ENCODE data around the gene CD2AP. TPM values are rescaled to one million over a fixed set of nuclear protein-coding genes. Genes with fewer than 3 reads are reported as not detected.

CD2AP gene
- total and polyA plus RNA-seq, 5 donors = 5.7 to 12.4 (median 10.4) TPM

DNA sequence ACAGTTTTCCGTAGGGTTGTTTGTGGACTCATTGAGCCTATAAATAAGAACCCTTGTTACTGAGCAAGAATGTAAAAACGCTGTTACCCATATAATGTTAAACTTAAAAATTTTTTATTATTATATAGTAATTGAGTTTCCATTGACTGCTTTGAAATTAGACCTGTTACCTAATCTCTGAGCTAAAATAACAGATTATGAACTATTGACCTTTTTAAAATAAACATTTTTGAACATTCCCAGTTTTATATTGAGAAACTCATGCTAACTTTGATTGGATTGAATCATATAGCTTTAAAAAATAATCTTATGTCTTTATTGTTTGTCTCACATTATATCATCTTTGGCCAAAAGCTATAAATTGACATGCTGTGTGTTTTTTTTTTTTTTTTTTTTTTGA lies 95.5 kb downstream of the CD2AP start:
- H3K4me3 ChIP-seq (ENCODE audit: low read length) = no peak overlapping the region
- H3K27ac ChIP-seq (ENCODE audit: low read length) = no peak overlapping the region
- ATAC-seq (no peak), DNase-seq (no peak)
- 69% methylated on average over 2 of the region's 2 CpGs for WGBS
- no peaks in the 10 kb centered on the region for H3K27me3 ChIP-seq (ENCODE audit: control insufficient read depth, insufficient read depth)
- intact Hi-C loops (cut with DNase I) = no loop called here
- H3K4me1 ChIP-seq (ENCODE audit: control insufficient read depth, insufficient read depth, low read length) = no peaks in the 10 kb centered on the region
- H3K9me3 ChIP-seq (ENCODE audit: control insufficient read depth, low read length) = no peaks in the 10 kb centered on the region

DNA sequence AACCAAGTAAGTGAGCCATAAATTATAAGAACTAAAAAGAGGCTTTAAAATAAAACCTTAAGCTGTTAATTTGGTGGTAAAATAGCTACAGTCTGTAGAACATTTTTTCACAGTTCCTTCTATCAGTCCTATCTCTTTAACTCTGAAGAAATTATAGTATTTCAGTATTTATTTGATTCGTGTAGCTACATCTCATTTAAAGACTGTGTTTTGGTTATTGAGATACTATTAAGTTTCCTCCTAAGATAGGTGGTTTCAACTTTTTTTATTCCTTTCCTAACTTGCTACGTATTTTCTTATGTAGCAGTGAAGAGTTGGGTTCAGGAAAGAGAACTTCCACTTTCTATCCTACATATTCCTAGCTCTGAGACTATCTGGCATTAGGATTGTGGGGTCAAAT lies 97.2 kb downstream of the CD2AP start:
- Histone ChIP-seq H3K9me3 (ENCODE audit: control insufficient read depth, low read length) (no peaks in the 10 kb centered on the region), H3K27me3 (ENCODE audit: control insufficient read depth, insufficient read depth) (no peaks in the 10 kb centered on the region), H3K27ac (ENCODE audit: low read length) (no peak overlapping the region), H3K4me1 (ENCODE audit: control insufficient read depth, insufficient read depth, low read length) (no peaks in the 10 kb centered on the region), H3K4me3 (ENCODE audit: low read length) (no peak overlapping the region)
- 97% methylated on average over 2 of the region's 2 CpGs for WGBS
- no peak for ATAC-seq
- intact Hi-C loops (cut with DNase I) = no loop called here
- DNase-seq = no peak

DNA sequence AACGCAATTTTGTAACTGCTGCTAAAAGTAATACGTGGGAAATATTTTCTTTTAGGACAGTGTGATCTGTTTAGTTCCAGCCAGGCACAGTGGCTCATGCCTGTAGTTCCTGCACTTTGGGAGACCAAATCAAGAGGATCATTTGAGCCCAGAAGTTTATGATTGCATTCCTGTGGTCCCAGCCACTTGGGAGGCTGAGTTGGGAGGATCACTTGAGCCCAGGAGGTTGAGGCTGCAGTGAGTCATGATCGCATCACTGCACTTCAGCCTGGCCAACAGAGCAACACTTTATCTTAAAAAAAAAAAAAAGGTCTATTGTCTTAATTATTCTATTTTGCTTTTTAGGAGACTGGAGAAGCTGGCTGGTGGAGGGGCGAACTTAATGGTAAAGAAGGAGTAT lies 101.5 kb downstream of the CD2AP start:
- Histone ChIP-seq H3K9me3 (ENCODE audit: control insufficient read depth, low read length) (no peaks in the 10 kb centered on the region), H3K4me3 (ENCODE audit: low read length) (no peak overlapping the region), H3K4me1 (ENCODE audit: control insufficient read depth, insufficient read depth, low read length) (no peaks in the 10 kb centered on the region), H3K27ac (ENCODE audit: low read length) (no peak overlapping the region), H3K27me3 (ENCODE audit: control insufficient read depth, insufficient read depth) (no peaks in the 10 kb centered on the region)
- DNase-seq (no peak), ATAC-seq (no peak)
- intact Hi-C loops (cut with DNase I) = no loop called here
- 98% methylated on average over 4 of the region's 4 CpGs for WGBS

DNA sequence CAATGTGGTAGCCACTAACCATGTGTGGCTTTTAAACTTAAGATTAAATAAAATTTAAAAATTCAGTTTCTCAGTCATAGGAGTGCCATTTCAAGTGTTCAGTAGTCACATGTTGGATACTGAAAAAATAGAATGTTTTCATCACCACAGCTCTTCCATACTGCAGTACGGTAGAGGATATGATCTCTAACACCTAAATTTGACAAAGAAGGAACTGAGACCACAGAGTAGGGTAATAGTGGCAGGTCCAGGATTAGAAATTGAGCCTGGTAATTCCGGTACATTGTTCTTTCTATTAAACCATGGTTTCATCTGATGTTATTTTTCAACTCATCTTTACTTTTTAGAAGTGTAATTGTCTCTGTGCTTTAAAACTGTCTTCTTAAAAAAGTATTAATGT lies 104.0 kb downstream of the CD2AP start:
- no peaks in the 10 kb centered on the region for H3K4me1 ChIP-seq (ENCODE audit: control insufficient read depth, insufficient read depth, low read length)
- no peaks in the 10 kb centered on the region for H3K9me3 ChIP-seq (ENCODE audit: control insufficient read depth, low read length)
- no peak overlapping the region for H3K4me3 ChIP-seq (ENCODE audit: low read length)
- 64% methylated on average over 2 of the region's 2 CpGs for WGBS
- ATAC-seq (no peak), DNase-seq (no peak)
- intact Hi-C loops (cut with DNase I) = no loop called here
- no peak overlapping the region for H3K27ac ChIP-seq (ENCODE audit: low read length)
- no peaks in the 10 kb centered on the region for H3K27me3 ChIP-seq (ENCODE audit: control insufficient read depth, insufficient read depth)

DNA sequence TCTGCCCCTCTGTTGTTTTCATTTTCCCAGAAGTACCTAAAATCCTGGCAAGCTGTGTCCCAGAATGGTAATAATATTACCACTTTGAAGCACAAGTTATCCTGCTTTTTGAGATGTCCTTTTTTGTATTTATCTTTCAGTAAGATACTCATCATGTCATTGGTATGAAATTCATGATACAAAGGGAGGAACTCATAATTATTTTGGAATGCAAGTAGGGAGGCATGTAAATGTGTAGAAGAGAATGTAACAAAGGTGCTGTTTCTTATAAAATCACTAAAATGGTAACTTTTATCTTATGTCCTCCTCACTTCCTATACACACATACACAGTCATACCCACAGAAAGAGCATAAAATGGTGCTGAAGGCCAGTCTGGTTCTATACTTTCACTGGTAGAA lies 109.9 kb downstream of the CD2AP start:
- no peaks in the 10 kb centered on the region for H3K27me3 ChIP-seq (ENCODE audit: control insufficient read depth, insufficient read depth)
- no peak overlapping the region for H3K27ac ChIP-seq (ENCODE audit: low read length)
- no peak overlapping the region for H3K4me3 ChIP-seq (ENCODE audit: low read length)
- ATAC-seq (no peak), DNase-seq (no peak)
- intact Hi-C loops (cut with DNase I) = no loop called here
- no peaks in the 10 kb centered on the region for H3K9me3 ChIP-seq (ENCODE audit: control insufficient read depth, low read length)
- no peaks in the 10 kb centered on the region for H3K4me1 ChIP-seq (ENCODE audit: control insufficient read depth, insufficient read depth, low read length)

DNA sequence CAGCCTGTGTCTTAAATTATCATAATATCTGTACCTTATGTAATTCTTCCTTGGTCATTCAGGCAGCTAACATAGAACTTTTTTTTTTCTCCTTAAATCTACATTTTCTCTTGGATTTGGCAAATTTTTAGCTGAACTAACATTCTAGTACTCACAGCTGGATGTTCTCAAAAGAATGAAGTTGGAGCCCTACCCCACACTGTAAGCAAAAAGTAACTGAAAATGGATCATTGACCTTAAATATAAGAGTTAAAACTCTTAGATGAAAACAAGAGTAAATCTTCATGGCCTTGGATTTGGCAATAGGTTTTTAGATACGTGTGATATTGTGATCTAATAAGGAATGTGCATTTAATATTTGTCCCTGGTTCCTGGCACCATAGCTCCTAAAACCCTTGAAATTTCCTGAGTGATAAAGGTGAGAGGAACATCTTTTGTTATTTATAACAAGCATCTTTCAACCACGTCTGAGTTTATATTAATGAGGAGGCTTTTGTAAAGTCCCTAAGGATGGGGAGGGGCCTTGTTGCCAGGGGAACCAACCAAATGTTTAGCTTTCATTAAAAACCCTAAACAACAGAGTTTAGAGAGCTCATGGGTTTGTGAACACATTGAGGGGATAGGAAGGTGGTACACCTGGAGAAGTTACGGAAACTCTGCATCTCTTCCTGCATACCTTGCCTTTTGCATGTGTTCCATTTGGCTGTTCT lies 114.7 kb downstream of the CD2AP start:
- intact Hi-C loops (cut with DNase I) = no loop called here
- ATAC-seq (no peak), DNase-seq (peak in 1 of 3 donors; percentile 50)
- Histone ChIP-seq H3K9me3 (ENCODE audit: control insufficient read depth, low read length) (no peaks in the 10 kb centered on the region), H3K4me1 (ENCODE audit: control insufficient read depth, insufficient read depth, low read length) (no peaks in the 10 kb centered on the region), H3K4me3 (ENCODE audit: low read length) (no peak overlapping the region), H3K27me3 (ENCODE audit: control insufficient read depth, insufficient read depth) (no peaks in the 10 kb centered on the region), H3K27ac (ENCODE audit: low read length) (no peak overlapping the region)
- 63% methylated on average over 3 of the region's 3 CpGs for WGBS

DNA sequence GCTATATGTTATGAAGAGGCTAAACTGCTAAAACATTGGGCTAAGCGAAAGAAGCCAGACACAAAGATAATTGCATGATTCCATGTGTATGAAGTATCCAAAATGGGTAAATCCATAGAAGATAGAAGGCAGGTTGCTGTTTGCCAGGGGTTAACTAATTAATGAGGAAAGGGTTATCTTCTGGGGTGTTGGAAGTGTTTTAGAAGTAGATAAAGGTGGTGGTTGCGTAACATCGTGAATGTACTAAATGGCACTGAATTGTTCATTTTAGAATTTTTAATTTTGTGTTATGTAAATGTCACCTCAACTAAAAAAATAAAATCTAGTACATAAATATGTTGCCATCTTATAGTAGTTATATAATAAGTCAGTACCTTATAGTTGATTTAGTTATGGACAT lies 116.4 kb downstream of the CD2AP start:
- H3K4me1 ChIP-seq (ENCODE audit: control insufficient read depth, insufficient read depth, low read length) = no peaks in the 10 kb centered on the region
- ATAC-seq = no peak
- H3K9me3 ChIP-seq (ENCODE audit: control insufficient read depth, low read length) = no peaks in the 10 kb centered on the region
- DNase-seq = no peak
- no peak overlapping the region for H3K27ac ChIP-seq (ENCODE audit: low read length)
- WGBS = 92% methylated on average over 3 of the region's 3 CpGs
- H3K27me3 ChIP-seq (ENCODE audit: control insufficient read depth, insufficient read depth) = no peaks in the 10 kb centered on the region
- H3K4me3 ChIP-seq (ENCODE audit: low read length) = no peak overlapping the region
- intact Hi-C loops (cut with DNase I) = no loop called here

DNA sequence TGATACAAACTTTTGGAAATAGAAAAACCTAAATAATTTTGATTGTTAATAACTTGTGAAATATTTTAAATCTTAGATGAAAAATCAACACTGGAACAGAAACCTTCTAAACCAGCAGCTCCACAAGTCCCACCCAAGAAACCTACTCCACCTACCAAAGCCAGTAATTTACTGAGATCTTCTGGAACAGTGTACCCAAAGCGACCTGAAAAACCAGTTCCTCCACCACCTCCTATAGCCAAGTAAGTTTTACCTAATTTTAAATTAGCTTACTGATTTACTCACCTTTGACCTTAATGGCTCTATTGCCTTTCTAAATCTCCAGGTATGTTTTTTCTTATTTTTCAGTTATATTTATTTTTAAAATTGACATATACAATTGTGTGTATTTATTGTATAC lies 118.2 kb downstream of the CD2AP start:
- no peaks in the 10 kb centered on the region for H3K4me1 ChIP-seq (ENCODE audit: control insufficient read depth, insufficient read depth, low read length)
- ATAC-seq (no peak), DNase-seq (no peak)
- H3K4me3 ChIP-seq (ENCODE audit: low read length) = no peak overlapping the region
- H3K27me3 ChIP-seq (ENCODE audit: control insufficient read depth, insufficient read depth) = no peaks in the 10 kb centered on the region
- intact Hi-C loops (cut with DNase I) = no loop called here
- H3K9me3 ChIP-seq (ENCODE audit: control insufficient read depth, low read length) = no peaks in the 10 kb centered on the region
- H3K27ac ChIP-seq (ENCODE audit: low read length) = no peak overlapping the region
- 97% methylated on average over 1 of the region's 1 CpG for WGBS

DNA sequence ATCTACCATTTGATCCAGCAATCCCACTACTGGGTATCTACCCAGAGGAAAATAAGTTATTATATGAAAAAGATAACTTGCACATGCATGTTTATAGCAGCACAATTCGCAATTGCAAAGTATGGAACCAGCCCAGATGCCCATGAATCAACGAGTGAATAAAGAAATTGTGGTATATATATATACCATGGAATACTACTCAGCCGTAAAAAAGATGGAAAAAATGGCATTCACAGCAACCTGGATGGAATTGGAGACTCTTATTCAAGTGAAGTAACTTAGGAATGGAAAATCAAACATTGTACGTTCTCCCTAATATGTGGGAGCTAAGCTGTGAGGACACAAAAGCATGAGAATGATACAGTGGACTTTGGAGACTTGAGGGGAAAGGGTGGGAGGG lies 120.8 kb downstream of the CD2AP start:
- ATAC-seq = no peak

DNA sequence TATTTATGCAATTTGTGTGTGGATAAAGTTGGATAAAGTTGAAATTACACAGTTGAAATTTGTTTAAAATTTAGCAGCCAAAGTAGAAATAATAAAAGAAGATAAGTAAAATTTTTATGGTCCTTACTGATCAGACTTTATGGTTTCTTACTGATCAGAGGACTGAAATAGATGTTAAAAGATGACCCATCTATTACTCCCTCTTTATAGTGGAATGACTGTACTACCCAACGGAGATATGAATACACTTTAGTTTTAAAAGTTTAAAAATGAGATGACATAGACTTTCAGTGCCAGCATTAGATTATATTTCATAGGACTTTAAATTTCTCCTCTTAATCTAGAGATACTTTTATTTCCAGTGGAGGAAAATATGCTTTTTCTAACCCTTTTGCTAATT lies 121.9 kb downstream of the CD2AP start:
- no peak overlapping the region for H3K27ac ChIP-seq (ENCODE audit: low read length)
- no peaks in the 10 kb centered on the region for H3K9me3 ChIP-seq (ENCODE audit: control insufficient read depth, low read length)
- no peaks in the 10 kb centered on the region for H3K27me3 ChIP-seq (ENCODE audit: control insufficient read depth, insufficient read depth)
- peaks cover 2% of the 10 kb centered on the region for H3K4me1 ChIP-seq (ENCODE audit: control insufficient read depth, insufficient read depth, low read length)
- intact Hi-C loops (cut with DNase I) = no loop called here
- H3K4me3 ChIP-seq (ENCODE audit: low read length) = no peak overlapping the region
- no peak for DNase-seq
- WGBS = 83% methylated on average over 1 of the region's 1 CpG
- no peak for ATAC-seq

More for the DNA sequence above, 120.8 kb downstream of the CD2AP start:
- Histone ChIP-seq H3K4me1 (ENCODE audit: control insufficient read depth, insufficient read depth, low read length) (peaks cover 2% of the 10 kb centered on the region), H3K9me3 (ENCODE audit: control insufficient read depth, low read length) (no peaks in the 10 kb centered on the region), H3K4me3 (ENCODE audit: low read length) (no peak overlapping the region), H3K27ac (ENCODE audit: low read length) (no peak overlapping the region), H3K27me3 (ENCODE audit: control insufficient read depth, insufficient read depth) (no peaks in the 10 kb centered on the region)
- intact Hi-C loops (cut with DNase I) = no loop called here
- WGBS = 87% methylated on average over 4 of the region's 4 CpGs
- DNase-seq = no peak

DNA sequence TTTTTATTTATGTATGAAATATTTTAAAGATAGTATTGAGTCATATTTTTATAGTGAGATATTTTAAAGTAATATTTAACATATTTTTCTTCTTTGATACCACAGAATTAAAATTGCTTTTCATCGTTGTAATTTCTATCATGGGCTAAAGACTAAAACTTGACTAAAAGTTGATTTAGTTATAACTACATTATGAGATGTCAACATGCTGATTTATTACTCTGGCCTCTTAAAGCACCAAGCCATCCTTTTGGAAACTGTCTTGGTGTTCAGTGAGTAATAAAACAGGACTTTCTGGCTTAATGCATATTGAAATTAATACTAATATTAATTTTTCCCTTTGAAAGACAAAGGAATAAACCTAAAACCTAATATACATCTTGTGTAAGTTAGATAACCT lies 125.6 kb downstream of the CD2AP start:
- no peaks in the 10 kb centered on the region for H3K9me3 ChIP-seq (ENCODE audit: control insufficient read depth, low read length)
- ATAC-seq = no peak
- H3K4me3 ChIP-seq (ENCODE audit: low read length) = no peak overlapping the region
- no peak for DNase-seq
- H3K27me3 ChIP-seq (ENCODE audit: control insufficient read depth, insufficient read depth) = no peaks in the 10 kb centered on the region
- intact Hi-C loops (cut with DNase I) = loop anchor here in 1 of 4 donors (10.0 kb wide), 1 partner anchor 128 kb away; the partner anchor contains the start of gene CD2AP
- no peak overlapping the region for H3K27ac ChIP-seq (ENCODE audit: low read length)
- WGBS = 67% methylated on average over 1 of the region's 1 CpG
- H3K4me1 ChIP-seq (ENCODE audit: control insufficient read depth, insufficient read depth, low read length) = peaks cover 2% of the 10 kb centered on the region

DNA sequence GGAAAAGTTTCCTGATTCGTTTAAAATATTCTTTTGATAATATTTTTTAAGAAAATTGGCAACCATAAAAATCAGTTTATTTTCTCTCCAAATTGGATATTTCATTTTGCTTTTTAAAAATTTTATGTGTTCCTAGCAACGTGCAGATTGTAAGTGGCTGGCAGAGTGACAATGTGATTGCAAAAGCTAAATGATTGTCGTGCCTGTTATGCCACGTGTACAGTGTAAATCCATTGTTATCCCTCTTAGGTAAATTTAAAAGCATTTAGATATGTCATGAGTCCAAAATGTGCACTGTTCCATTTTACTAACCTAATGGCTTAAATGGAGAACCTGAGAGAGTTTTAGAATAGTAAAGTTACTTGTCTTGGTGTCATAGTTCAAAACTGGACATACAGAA lies 126.4 kb downstream of the CD2AP start:
- Histone ChIP-seq H3K27me3 (ENCODE audit: control insufficient read depth, insufficient read depth) (no peaks in the 10 kb centered on the region), H3K9me3 (ENCODE audit: control insufficient read depth, low read length) (no peaks in the 10 kb centered on the region), H3K27ac (ENCODE audit: low read length) (no peak overlapping the region), H3K4me3 (ENCODE audit: low read length) (no peak overlapping the region), H3K4me1 (ENCODE audit: control insufficient read depth, insufficient read depth, low read length) (peaks cover 2% of the 10 kb centered on the region)
- intact Hi-C loops (cut with DNase I) = loop anchor here in 1 of 4 donors (10.0 kb wide), 1 partner anchor 129 kb away; the partner anchor contains the start of gene CD2AP
- WGBS = 54% methylated on average over 4 of the region's 4 CpGs
- ATAC-seq (no peak), DNase-seq (no peak)
